GM11168 (cell line): ENCODE data around the gene CDC14A.

Source experiments
- in situ Hi-C: fragments of 300-500 bp; cut with MboI; formaldehyde crosslinking; loops from one replicate; pipeline ENCODE4 v1.12.0; 2022; ENCODE audit warnings: low sequenced_read_pairs; ENCODE audit not compliant: unreplicated experiment

Gene CDC14A

GRCh38 chr1:100438789-100439188 is 86.5 kb downstream of the CDC14A start:
- in situ Hi-C loops, result no loop called here

- in situ Hi-C loops, result no loop called here
Observed at GRCh38 chr1:100440075-100440809, 87.9 kb downstream of the CDC14A start.

DNA sequence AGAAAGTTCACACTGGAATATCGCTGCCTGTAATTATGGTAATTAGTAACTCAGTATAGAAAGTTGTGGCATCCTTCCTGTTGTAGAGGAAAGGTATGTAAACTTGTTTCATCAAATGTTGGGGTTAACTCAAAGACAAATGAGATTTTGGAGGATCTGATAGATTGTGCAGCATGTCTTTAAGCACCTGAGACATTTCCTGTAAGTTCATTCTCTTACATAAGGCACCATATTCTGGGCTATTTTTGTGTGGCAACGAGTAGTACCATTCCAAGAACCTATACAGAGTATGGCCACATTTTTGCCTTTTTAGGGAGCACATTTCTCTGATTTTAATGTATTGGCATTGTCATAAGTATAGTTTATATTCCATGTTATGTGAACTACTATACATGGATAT is 88.8 kb downstream of the CDC14A start:
- in situ Hi-C loops, result no loop called here

- in situ Hi-C loops, result no loop called here
Observed at GRCh38 chr1:100441651-100442050, 89.3 kb downstream of the CDC14A start.

- in situ Hi-C loops, result no loop called here
Observed at GRCh38 chr1:100443811-100444571, 91.7 kb downstream of the CDC14A start.

GRCh38 chr1:100445565-100445964 is 93.3 kb downstream of the CDC14A start:
- in situ Hi-C loops, result no loop called here

DNA sequence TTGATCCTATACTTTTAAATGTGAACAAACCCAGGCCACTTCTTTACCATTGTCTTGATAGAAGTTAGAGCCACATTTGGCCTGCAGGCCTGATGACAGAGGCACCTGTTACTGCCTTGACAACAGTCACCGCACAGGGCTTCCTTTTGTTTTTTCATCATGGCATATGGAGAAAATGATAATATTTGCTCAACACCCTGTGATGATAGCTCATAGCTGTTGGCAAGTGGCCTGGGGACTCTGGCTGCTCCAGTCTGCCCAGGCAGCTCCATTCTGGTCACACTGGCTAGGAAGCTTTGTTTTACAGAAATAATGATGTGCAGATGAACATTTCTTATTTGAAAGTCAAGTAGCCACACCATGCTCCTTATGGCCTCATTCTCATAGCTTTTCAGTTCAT is 96.1 kb downstream of the CDC14A start:
- in situ Hi-C loops, result no loop called here

DNA sequence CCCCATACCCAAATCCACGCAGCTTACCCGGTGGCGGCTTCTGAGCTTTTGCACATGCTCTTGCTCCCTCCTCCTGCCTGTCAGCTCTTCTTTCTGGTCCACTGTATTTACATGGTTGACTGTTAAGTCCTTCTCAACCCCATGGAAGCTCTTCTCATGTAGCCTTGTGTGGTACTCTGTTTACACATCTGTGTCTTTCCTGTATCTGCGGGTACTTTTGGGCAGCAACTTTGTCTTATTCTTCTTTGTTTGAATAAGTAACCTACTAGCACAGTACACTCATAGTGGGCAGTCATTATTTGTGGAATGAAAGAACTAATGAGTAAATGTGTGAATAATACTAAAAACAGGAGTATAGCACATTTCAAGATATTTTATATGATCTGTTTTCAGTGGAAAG is 97.2 kb downstream of the CDC14A start:
- in situ Hi-C loops, result no loop called here

- in situ Hi-C loops, result no loop called here
Observed at GRCh38 chr1:100452641-100453040, 100.3 kb downstream of the CDC14A start.

GRCh38 chr1:100455478-100456072 is 103.3 kb downstream of the CDC14A start:
- in situ Hi-C loops, result no loop called here

- in situ Hi-C loops, result no loop called here
Observed at GRCh38 chr1:100456880-100457279, 104.6 kb downstream of the CDC14A start.

DNA sequence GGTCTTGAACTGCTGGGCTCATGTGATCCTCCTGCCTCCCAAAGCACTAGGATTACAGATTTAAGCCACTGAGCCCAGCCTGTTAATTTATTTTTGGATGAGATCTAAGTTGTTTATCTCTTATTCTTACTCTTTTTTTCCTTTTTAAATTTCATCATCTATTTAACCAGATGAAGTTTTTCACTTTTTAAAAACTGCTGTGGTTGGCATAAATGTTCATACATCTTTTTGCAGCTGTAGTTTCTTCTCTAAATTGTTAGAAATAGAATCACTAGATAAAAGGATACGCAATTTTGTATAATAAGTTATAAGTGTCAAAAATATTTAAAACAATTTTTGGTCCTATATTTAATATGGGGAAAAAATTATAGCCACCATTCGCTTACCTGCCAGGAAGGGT is 105.4 kb downstream of the CDC14A start:
- in situ Hi-C loops, result no loop called here

DNA sequence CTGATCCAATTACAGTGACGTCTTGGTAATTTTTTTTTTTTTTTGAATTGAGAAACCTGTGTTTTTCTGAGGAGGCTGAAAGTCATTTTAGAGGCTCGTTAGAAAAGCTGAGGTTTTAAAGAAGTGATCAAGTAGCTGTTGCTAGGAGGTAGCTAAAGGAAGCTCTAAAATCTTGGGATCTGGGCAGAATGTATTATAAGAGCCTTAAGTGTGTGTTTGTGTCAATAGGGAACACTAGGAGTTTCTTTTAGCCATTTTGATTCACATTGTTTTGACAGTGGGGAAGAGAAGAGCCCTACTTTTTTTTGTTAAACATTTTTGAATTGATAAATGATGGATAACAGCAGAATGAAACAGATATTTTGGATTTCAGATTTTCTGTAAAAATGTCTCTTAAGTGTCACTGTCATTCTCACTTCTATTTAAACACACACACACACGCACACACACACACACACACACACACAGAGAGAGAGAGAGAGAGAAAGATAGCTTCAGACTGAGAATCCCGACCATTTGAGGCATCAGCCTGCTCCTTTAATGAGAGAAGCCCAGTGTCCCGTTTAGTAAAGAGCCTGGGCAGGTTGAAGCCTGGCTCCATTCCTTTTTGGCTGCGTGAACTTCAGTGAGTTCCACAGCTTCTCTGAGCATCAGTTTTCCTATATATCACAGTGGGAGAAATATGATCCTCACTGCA is 106.5 kb downstream of the CDC14A start:
- in situ Hi-C loops, result no loop called here

GRCh38 chr1:100459358-100460114 is 107.2 kb downstream of the CDC14A start:
- in situ Hi-C loops, result loop anchor here (10.0 kb wide), 1 partner anchor 645 kb away; no protein-coding TSS in a partner anchor

DNA sequence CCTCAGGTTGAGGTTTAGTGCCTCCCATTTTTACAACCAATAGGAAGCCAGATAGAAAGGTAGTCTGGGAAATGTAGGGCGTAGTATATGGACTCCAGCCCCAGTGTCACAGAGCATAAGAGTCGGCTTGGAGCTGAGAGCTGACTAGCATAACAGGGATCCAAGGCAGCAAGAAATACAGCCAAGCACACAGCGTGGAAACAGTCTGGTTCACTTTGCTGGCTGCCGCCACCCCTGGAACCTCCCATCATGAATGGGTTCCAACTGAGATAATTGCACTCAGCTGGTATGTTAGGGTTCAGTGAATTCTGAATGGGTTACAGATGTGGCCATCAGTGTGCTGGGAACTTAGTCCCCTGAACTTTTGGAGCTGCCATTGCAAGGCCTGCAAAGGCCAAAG is 108.9 kb downstream of the CDC14A start:
- in situ Hi-C loops, result loop anchor here (10.0 kb wide), 1 partner anchor 646 kb away; no protein-coding TSS in a partner anchor

- in situ Hi-C loops, result loop anchor here (10.0 kb wide), 1 partner anchor 648 kb away; no protein-coding TSS in a partner anchor
Observed at GRCh38 chr1:100462326-100463025, 110.2 kb downstream of the CDC14A start.

- in situ Hi-C loops, result loop anchor here (10.0 kb wide), 1 partner anchor 649 kb away; no protein-coding TSS in a partner anchor
Observed at GRCh38 chr1:100463791-100464424, 111.6 kb downstream of the CDC14A start.

GRCh38 chr1:100469578-100469977 is 117.3 kb downstream of the CDC14A start:
- in situ Hi-C loops, result loop anchor here (10.0 kb wide), 1 partner anchor 655 kb away; no protein-coding TSS in a partner anchor

DNA sequence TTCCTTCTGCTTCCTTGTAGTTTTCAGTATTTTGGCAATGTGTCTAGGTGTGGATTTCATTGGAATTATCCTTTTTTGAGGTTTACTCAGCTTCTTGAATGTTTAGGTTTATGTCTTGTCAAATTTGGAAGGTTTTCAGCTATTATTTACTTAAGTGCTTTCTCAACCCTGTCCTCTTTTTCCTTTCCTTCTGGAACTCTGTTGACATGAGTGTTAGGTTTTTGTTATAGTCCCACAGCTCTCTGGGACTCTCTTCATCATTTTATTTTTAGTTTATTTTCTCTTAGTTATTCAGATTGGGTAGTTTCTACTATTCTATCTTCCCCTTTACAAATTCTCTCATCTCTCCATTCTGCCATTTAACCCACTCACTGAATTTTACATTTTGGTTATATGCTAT is 122.5 kb downstream of the CDC14A start:
- in situ Hi-C loops, result loop anchor here (10.0 kb wide), 1 partner anchor 390 kb away; no protein-coding TSS in a partner anchor
